ENCODE results near the gene PLEKHM3.

The PLEKHM3 gene

DNA sequence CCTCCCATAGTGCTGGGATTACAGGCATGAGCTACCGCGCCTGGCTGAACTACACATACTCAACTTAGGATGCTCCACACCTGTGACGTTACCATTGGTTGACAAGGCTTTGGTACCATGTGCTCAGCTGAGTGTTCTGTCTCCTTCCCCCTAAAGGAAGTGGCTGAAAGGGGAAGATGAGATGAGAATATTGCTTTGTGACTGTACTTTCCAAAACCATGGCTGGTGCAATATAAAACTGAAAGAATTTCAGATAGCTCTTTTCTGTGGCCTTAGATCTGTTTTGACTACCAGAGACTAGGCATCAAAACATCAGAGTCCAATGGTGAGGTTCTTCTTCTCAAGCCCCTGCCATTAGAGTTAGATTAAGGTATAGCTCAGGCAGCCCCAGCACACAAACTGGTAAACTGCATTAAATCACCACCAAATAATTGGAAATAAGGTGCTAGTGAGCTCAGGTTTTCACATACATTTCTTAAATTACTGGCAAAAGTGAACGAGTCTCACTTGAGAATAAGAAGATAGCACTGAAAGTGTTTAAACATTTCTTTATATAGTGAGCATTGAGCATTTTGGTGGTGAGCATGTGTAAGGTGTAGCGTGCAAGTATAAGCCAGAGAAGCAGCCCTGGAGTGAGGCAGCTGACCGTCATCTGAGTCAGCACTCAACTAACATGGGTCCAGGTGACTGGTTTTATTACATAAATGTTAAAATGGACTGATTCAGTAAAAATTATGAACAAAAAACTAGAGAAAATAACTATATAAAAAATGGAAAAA is 142.1 kb downstream of the PLEKHM3 start:
- no peak for DNase-seq

DNA sequence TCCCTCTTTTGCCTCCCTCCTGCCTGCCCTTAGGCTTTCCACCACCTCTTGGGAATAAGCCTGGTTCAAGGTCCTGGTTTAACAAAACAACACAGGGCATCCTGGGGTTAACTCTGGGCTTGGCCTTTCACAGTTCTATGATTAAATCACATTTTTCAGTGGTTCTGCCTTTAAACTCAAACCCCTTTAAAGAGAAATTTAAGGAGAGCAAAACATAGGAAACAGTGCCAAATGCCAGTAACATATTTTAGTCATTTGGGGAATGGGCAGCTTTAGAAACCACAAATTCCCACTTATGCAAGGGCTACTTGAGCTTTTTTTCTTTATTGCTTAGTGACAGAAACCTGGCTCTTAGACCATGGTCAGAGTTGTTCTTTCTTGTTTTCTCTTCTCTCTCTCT is 143.4 kb downstream of the PLEKHM3 start:
- DNase-seq = no peak

GRCh38 chr2:207879536-207879935 is 145.8 kb downstream of the PLEKHM3 start:
- DNase-seq = no peak

- no peak for DNase-seq
Observed at GRCh38 chr2:207876842-207877535, 148.3 kb downstream of the PLEKHM3 start.

- no peak for DNase-seq
Observed at GRCh38 chr2:207875473-207876212, 149.7 kb downstream of the PLEKHM3 start.

DNA sequence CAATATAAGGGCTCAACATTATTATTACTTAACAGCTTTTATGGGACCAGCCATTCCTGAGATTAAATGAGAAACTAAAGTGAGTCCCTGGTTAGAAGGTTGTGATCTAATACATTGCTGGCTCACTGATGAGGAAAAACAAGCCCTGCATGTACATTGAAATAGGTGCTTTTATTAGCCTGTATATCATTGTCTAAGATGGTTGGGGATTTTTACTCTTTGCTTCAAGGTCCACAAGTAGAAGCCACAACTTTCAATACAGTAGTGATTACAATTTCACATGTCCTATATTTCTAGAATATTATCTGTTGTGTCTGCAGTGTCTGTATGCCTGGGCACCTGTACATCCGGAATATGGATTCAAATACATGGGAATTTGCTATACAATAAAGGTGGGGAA is 151.5 kb downstream of the PLEKHM3 start:
- no peak for DNase-seq

GRCh38 chr2:207871911-207872310 is 153.4 kb downstream of the PLEKHM3 start:
- DNase-seq = no peak

DNA sequence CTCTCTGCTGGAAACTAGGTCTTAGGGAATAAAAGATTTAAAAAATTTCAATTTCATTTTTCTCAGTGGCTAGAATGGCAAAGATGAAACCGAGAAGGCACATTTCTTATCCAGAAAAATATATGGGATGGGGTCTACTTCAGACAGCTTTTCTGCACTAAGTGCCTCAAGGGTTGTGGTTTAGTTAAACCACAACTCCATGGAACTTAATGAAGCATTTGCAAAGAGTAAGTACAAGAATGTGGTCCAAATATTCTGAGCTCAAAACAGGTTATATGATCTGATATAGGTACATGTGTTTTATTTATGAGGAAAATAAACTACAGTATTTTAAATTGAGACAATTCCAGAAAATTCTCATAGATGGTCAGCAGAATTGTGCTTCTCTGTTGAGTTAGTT is 153.8 kb downstream of the PLEKHM3 start:
- no peak for DNase-seq

DNA sequence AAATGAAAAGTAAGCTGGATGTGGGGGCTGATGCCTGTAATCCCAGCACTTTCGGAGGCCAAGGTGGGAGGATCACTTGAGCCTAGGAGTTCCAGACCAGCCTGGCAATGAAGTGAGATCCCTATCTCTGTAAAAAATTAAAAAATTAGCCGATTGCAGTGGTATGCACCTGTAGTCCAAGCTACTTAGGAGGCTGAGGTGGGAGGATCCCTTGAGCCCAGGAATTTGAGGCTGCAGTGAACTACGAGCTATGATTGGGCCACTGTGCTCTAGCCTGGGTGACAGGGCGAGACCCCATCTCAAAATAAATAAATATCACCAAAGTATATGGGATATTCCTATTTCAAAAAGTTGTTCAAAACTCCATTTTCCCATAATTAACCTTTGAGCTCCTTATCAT is 154.5 kb downstream of the PLEKHM3 start:
- DNase-seq = no peak

- no peak for DNase-seq
Observed at GRCh38 chr2:207869784-207870778, 155.2 kb downstream of the PLEKHM3 start.

- no peak for DNase-seq
Observed at GRCh38 chr2:207868855-207869596, 156.3 kb downstream of the PLEKHM3 start.

DNA sequence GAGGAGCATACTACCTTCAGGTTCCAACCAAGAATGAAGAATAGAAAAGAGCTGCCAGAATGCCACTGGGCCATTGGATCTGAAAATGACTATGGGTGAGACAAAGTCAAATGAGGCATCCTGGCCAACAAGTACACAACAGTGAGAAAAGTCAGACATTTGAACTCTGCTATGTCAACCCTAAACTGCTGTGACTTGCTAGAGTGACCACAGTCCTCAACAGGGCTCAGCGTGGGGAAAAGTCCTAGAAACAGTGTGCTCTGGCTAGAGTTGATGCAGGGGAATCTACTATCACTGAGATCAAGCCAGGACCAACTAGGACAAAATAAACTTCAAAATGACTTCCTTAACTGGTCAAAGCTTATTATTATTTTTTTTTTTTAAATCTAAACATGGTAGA is 157.4 kb downstream of the PLEKHM3 start:
- no peak for DNase-seq

- no peak for DNase-seq
Observed at GRCh38 chr2:207867056-207867455, 158.3 kb downstream of the PLEKHM3 start.

GRCh38 chr2:207865210-207865609 is 160.1 kb downstream of the PLEKHM3 start:
- DNase-seq = no peak

DNA sequence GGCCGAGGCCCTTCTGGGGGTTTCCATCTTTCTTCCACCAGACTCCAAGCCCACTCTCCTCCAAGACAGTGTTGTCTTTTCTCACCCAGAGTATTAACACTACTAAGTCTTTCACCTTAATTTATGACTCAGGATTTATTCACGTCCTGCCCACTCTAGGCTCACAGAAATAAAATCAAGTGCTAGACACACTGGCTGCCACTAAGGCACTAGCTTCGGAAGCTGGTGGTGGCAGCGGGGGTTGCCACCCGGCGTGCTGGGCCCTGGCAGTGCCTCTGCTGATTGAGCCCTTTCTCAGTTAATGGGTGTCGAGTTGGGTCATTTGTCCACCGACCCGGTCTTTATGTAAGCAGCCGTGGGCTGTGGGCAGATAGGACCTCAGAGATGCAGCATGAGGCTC is 162.0 kb downstream of the PLEKHM3 start:
- no peak for DNase-seq

GRCh38 chr2:207861789-207862188 is 163.5 kb downstream of the PLEKHM3 start:
- no peak for DNase-seq

GRCh38 chr2:207860685-207861084 is 164.6 kb downstream of the PLEKHM3 start:
- DNase-seq = no peak

- DNase-seq = no peak
Observed at GRCh38 chr2:207855591-207855990, 169.7 kb downstream of the PLEKHM3 start.

GRCh38 chr2:207854484-207855440 is 170.6 kb downstream of the PLEKHM3 start:
- no peak for DNase-seq

DNA sequence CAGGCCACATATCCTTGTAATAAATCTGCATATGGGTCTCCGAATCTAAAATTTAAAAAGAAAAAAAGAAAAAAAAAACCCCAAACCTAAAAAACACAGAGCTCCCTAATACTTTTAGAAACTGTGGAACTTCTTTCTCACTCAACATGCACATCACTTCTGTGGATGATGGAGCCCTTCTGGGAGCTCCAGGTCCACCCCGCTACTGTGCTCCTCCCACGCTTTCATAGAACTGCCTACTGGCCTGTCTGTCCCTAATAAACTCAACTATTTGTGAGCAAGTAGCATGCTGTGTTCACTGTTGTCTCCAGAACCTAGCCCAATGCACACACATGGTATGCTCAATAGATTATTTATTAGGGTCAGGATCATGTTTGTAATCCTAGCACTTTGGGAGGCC is 172.5 kb downstream of the PLEKHM3 start:
- DNase-seq = no peak

- DNase-seq = no peak
Observed at GRCh38 chr2:207849443-207849842, 175.9 kb downstream of the PLEKHM3 start.
